ENCODE data around the gene SUN3. TPM values are rescaled to one million over a fixed set of nuclear protein-coding genes. Genes with fewer than 3 reads are reported as not detected.

Gene SUN3
- total and polyA plus RNA-seq, 2 of the 8 experiments (the other 6 are each of a cell fraction or from before 2014, with no cell fraction given) = not detected

GRCh38 chr7:47957156-47957555, 71.8 kb downstream of the SUN3 start:
- Histone ChIP-seq H3K27ac (ENCODE audit: low read depth, low read length) (no peak overlapping the region), H3K23ac (ENCODE audit: insufficient read length) (no peak overlapping the region), H3K4me2 (ENCODE audit: insufficient read depth in 1 of 2, low read depth in 2 of 2, low read length in 2 of 2) (no peak overlapping the region), H4K91ac (replicated peaks; ENCODE audit: insufficient read length, low read length) (no peak overlapping the region), H3K23me2 (ENCODE audit: low read depth, low read length) (no peaks in the 10 kb centered on the region), H2AK5ac (ENCODE audit: low read depth, low read length) (no peak overlapping the region), H2BK12ac (ENCODE audit: low read depth, low read length) (no peak overlapping the region), H3K18ac (ENCODE audit: extremely low read depth, low read length) (no peak overlapping the region), H3K27me3 (replicated peaks in 1 of 4; ENCODE audit: control insufficient read depth in 3 of 4, extremely low read depth in 1 of 4, insufficient read depth in 3 of 4, low read length in 3 of 4) (no peaks in the 10 kb centered on the region), H4K5ac (ENCODE audit: insufficient read length, low read depth, low read length) (no peak overlapping the region), H3K4me1 (replicated peaks in 1 of 4; ENCODE audit: control insufficient read depth in 3 of 4, insufficient read depth in 4 of 4, low read length in 3 of 4) (peaks cover 0 to 3% (median under 1%) of the 10 kb centered on the region in 4 experiments; a peak in 2 of 7 replicates), H3K14ac (ENCODE audit: insufficient read length) (no peak overlapping the region), H2BK15ac (ENCODE audit: low read length) (no peak overlapping the region), H2BK120ac (replicated peaks; ENCODE audit: low read depth, low read length) (no peak overlapping the region), H3K56ac (replicated peaks; ENCODE audit: insufficient read length, low read depth, low read length) (no peak overlapping the region), H4K8ac (ENCODE audit: extremely low read depth, insufficient read depth, low read length) (no peak overlapping the region), H3K9me3 (ENCODE audit: insufficient read depth in 2 of 2, low read depth in 1 of 2, low read length in 1 of 2) (peaks cover 0 to 3% of the 10 kb centered on the region in 2 experiments; a peak in 1 of 4 replicates), H2AFZ (ENCODE audit: low read length) (no peak overlapping the region), H4K20me1 (replicated peaks in 1 of 2; ENCODE audit: control insufficient read depth in 1 of 2, insufficient read depth in 2 of 2, low read length in 2 of 2) (no peaks in the 10 kb centered on the region), H3K9ac (replicated peaks in 1 of 4; ENCODE audit: extremely low read depth in 1 of 4, low read depth in 3 of 4, low read length in 3 of 4) (no peak overlapping the region), H3K79me2 (ENCODE audit: control insufficient read depth in 1 of 2, insufficient read depth in 2 of 2, low read length in 2 of 2) (no peaks in the 10 kb centered on the region), H3K4me3 (ENCODE audit: extremely low read depth in 1 of 4, insufficient read depth in 2 of 4, low read depth in 3 of 4, low read length in 4 of 4) (no peak overlapping the region), H2BK5ac (ENCODE audit: low read depth, low read length) (no peak overlapping the region), H3K79me1 (ENCODE audit: low read depth, low read length) (no peaks in the 10 kb centered on the region), H3K36me3 (ENCODE audit: control insufficient read depth in 2 of 4, insufficient read depth in 4 of 4, low read length in 3 of 4) (peaks cover 3 to 40% (median 16%) of the 10 kb centered on the region in 4 experiments; a peak in 7 of 8 replicates), H2BK20ac (ENCODE audit: low read length) (no peak overlapping the region), H3K4ac (replicated peaks; ENCODE audit: insufficient read length, low read depth, low read length) (no peak overlapping the region)
- DNase-seq (ENCODE audit: low read depth in 1 of 2, low spot score in 2 of 2) (no peak), FAIRE-seq (no peak)
- ChIA-PET CTCF (ENCODE audit: partially characterized antibody) (interaction anchor here (0.9 to 1.4 kb wide), 4 partner anchors 9 to 153 kb away, joined by 3 to 6 read pairs (median 3); no protein-coding TSS in a partner anchor), POLR2A (ENCODE audit: partially characterized antibody) (no interaction called here)
- TF ChIP-seq RAD21 (IDR thresholded peaks at IDR 0.05 in 1 of 2, conservative IDR thresholded peaks at IDR 0.05 in 1 of 2; ENCODE audit: low read depth in 2 of 2, low read length in 2 of 2) (no peak), NRF1 (IDR thresholded peaks at IDR 0.05; ENCODE audit: low read depth, low read length) (no peak), KDM4A (IDR thresholded peaks at IDR 0.05; ENCODE audit: low read depth, low read length, severe bottlenecking) (no peak), CEBPB (IDR thresholded peaks at IDR 0.05; ENCODE audit: low read depth, low read length) (no peak), TAF1 (IDR thresholded peaks at IDR 0.05; ENCODE audit: low read depth, low read length) (no peak), CTCF (IDR thresholded peaks at IDR 0.05; ENCODE audit: control extremely low read depth in 1 of 3, insufficient read depth in 1 of 3, low read depth in 1 of 3, low read length in 3 of 3) (no peak), SP2 (IDR thresholded peaks at IDR 0.05; ENCODE audit: low read length) (no peak)
- 90% methylated on average over 6 of the region's 6 CpGs; no CpG with 5 or more reads in 1 of the 2 experiments for WGBS, 2 experiments (ENCODE audit: extremely low coverage in 1 of 2, insufficient coverage in 1 of 2, insufficient read length in 1 of 2, insufficient replicate concordance in 2 of 2, low coverage in 1 of 2, low lambda C conversion rate in 2 of 2, missing lambda C conversion rate in 1 of 2)

All from H1 (cell line).